DND-41 (cell line): ENCODE measurements around the gene RASAL2.

Experiments
- ATAC-seq: fragments of 200-7000 bp; cut with Tn5 transposase; 3 replicates; pipeline ENCODE4 v1.9.1; 2021; ENCODE audit warnings: low read depth; ENCODE audit not compliant: insufficient read depth
- DNase-seq: peaks from one replicate; pipeline ENCODE4 v3.0.0-alpha.2; 2020
- H2AFZ ChIP-seq: 2 replicates; pipeline ENCODE4 v1.6.0; 2012; ENCODE audit warnings: low read depth, low read length
- H3K27ac ChIP-seq: 2 replicates; pipeline ENCODE4 v1.5.1; 2012; ENCODE audit warnings: low read length, inconsistent platforms
- H3K27me3 ChIP-seq: fragments of 200-600 bp; sonication (generic); 2 replicates; pipeline ENCODE4 v1.6.0; 2012; ENCODE audit warnings: low read length, mild to moderate bottlenecking, inconsistent platforms; ENCODE audit not compliant: insufficient read depth, poor library complexity
- H3K36me3 ChIP-seq: 2 replicates; pipeline ENCODE4 v1.5.1; 2012; ENCODE audit warnings: low read length, inconsistent platforms; ENCODE audit not compliant: insufficient read depth
- H3K4me1 ChIP-seq: 2 replicates; pipeline ENCODE4 v1.5.1; 2012; ENCODE audit warnings: mild to moderate bottlenecking, low read length; ENCODE audit not compliant: insufficient read depth
- H3K4me2 ChIP-seq: 2 replicates; pipeline ENCODE4 v1.6.0; 2012; ENCODE audit warnings: mild to moderate bottlenecking, moderate library complexity, low read length, inconsistent platforms; ENCODE audit not compliant: insufficient read depth
- H3K4me3 ChIP-seq, 2 experiments: fragments of 200-600 bp in 1 of 2; shearing (Covaris generic) in 1 of 2; 2 replicates each; pipeline ENCODE4 v1.5.1; 2012 to 2016; ENCODE audit warnings: inconsistent platforms in 2 of 2, low read length in 2 of 2, mild to moderate bottlenecking in 2 of 2, low read depth in 1 of 2, moderate library complexity in 1 of 2
- H3K79me2 ChIP-seq: 2 replicates; pipeline ENCODE4 v1.6.0; 2012; ENCODE audit warnings: low read length, inconsistent platforms; ENCODE audit not compliant: insufficient read depth
- H3K9ac ChIP-seq: 2 replicates; pipeline ENCODE4 v1.6.0; 2012; ENCODE audit warnings: low read depth, mild to moderate bottlenecking, inconsistent platforms, low read length, moderate library complexity
- H3K9me3 ChIP-seq: 2 replicates; pipeline ENCODE4 v1.5.1; 2012; ENCODE audit warnings: low read length, moderate library complexity, mild to moderate bottlenecking, inconsistent platforms; ENCODE audit not compliant: insufficient read depth, severe bottlenecking
- H4K20me1 ChIP-seq: 2 replicates; pipeline ENCODE4 v1.6.0; 2012; ENCODE audit warnings: low read length; ENCODE audit not compliant: insufficient read depth
- CTCF ChIP-seq: IDR thresholded peaks from 2 replicates; pipeline ENCODE4 v1.5.1; 2012; ENCODE audit warnings: borderline replicate concordance, low read length, moderate library complexity, mild to moderate bottlenecking; ENCODE audit not compliant: poor library complexity, severe bottlenecking; ENCODE audit errors: extremely low read depth
- EZH2 ChIP-seq: IDR thresholded peaks from 3 replicates; pipeline ENCODE4 v1.6.1; 2012; ENCODE audit warnings: borderline replicate concordance, low read depth, mild to moderate bottlenecking, moderate library complexity, low read length, inconsistent platforms; ENCODE audit not compliant: severe bottlenecking

The RASAL2 gene

GRCh38 chr1:178397678-178398077, 303.8 kb downstream of the RASAL2 start:
- no peak overlapping the region for H2AFZ ChIP-seq

DNA sequence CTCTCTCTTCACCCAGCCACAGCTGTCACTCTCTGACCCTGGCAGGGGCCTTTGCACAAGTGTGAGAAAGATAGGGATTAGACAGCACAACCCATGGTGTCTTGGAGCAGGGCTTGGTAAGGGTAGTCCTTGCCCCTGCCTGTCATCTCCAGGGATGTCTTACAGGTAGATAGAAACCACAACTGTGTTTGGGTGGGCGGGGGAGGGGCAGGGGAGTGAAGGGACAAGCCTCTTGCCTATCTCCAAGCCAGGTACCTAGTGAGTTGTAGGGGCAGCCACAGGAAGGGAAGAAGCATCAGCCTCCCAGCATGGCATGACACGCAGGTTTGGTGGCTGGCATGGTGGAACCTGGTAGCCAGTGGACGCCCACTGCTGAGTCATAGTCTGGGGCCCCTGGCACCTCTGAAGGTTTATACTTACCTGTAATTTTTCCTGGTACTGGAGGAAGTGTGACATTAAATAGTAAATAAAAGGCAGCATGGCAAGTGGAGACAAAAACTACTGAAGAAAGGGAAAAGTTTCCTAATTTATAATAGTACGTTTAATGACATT, 305.3 kb downstream of the RASAL2 start:
- Histone ChIP-seq H3K27me3 (no peaks in the 10 kb centered on the region), H3K4me2 (no peak overlapping the region), H3K4me1 (no peaks in the 10 kb centered on the region), H3K9ac (no peak overlapping the region), H3K27ac (no peak overlapping the region), H3K36me3 (no peaks in the 10 kb centered on the region), H4K20me1 (no peaks in the 10 kb centered on the region), H3K4me3 (no peak overlapping the region), H2AFZ (no peak overlapping the region), H3K9me3 (no peaks in the 10 kb centered on the region), H3K79me2 (no peaks in the 10 kb centered on the region)
- TF ChIP-seq CTCF (no peak), EZH2 (no peak)
- ATAC-seq = no peak
- no peak for DNase-seq

More at GRCh38 chr1:178397678-178398077, 303.8 kb downstream of the RASAL2 start:
- ATAC-seq (no peak), DNase-seq (no peak)
- Histone ChIP-seq H3K4me3 (no peak overlapping the region), H3K9ac (no peak overlapping the region), H3K9me3 (no peaks in the 10 kb centered on the region), H3K27me3 (peaks cover 3% of the 10 kb centered on the region), H3K79me2 (no peaks in the 10 kb centered on the region), H3K4me1 (no peaks in the 10 kb centered on the region), H3K27ac (no peak overlapping the region), H4K20me1 (no peaks in the 10 kb centered on the region), H3K36me3 (no peaks in the 10 kb centered on the region), H3K4me2 (no peak overlapping the region)
- TF ChIP-seq CTCF (no peak), EZH2 (no peak)

- H3K9me3 ChIP-seq = no peaks in the 10 kb centered on the region
- no peak for TF ChIP-seq CTCF
- H3K4me3 ChIP-seq = no peak overlapping the region
- ATAC-seq = no peak
- H3K27ac ChIP-seq = no peak overlapping the region
- no peaks in the 10 kb centered on the region for H3K4me1 ChIP-seq
- H3K36me3 ChIP-seq = no peaks in the 10 kb centered on the region
- no peaks in the 10 kb centered on the region for H3K79me2 ChIP-seq
- H2AFZ ChIP-seq = no peak overlapping the region
- no peak overlapping the region for H3K9ac ChIP-seq
- H3K4me2 ChIP-seq = no peak overlapping the region
- H4K20me1 ChIP-seq = no peaks in the 10 kb centered on the region
- DNase-seq = no peak
- no peaks in the 10 kb centered on the region for H3K27me3 ChIP-seq
These were observed 311.2 kb downstream of the RASAL2 start for GRCh38 chr1:178405137-178405536.

- no peaks in the 10 kb centered on the region for H3K79me2 ChIP-seq
- TF ChIP-seq EZH2 (no peak), CTCF (no peak)
- no peak overlapping the region for H3K9ac ChIP-seq
- no peaks in the 10 kb centered on the region for H3K27me3 ChIP-seq
- H3K4me3 ChIP-seq = no peak overlapping the region
- no peaks in the 10 kb centered on the region for H3K4me1 ChIP-seq
- no peak for ATAC-seq
- DNase-seq = no peak
- no peak overlapping the region for H2AFZ ChIP-seq
- H3K27ac ChIP-seq = no peak overlapping the region
- H3K4me2 ChIP-seq = no peak overlapping the region
- no peaks in the 10 kb centered on the region for H4K20me1 ChIP-seq
- H3K9me3 ChIP-seq = no peaks in the 10 kb centered on the region
- H3K36me3 ChIP-seq = no peaks in the 10 kb centered on the region
These were observed 313.3 kb downstream of the RASAL2 start for GRCh38 chr1:178407215-178407614.
